HG03520 (cell line): ENCODE data around the gene PALM3.
"Not testable (repeated sequence)": the region's sequence is repeated elsewhere in the genome, so short reads cannot be mapped to it uniquely, and the experiment has no call there.

Experiments
- ATAC-seq: cut with Tn5 transposase; IDR thresholded peaks from one replicate; pipeline ENCODE4 v1.9.1; 2021; ENCODE audit warnings: mild to moderate bottlenecking, moderate library complexity; ENCODE audit not compliant: unreplicated experiment

PALM3 gene

GRCh38 chr19:14061081-14061749, 661 bp downstream of the PALM3 start:
- ATAC-seq = no peak

DNA sequence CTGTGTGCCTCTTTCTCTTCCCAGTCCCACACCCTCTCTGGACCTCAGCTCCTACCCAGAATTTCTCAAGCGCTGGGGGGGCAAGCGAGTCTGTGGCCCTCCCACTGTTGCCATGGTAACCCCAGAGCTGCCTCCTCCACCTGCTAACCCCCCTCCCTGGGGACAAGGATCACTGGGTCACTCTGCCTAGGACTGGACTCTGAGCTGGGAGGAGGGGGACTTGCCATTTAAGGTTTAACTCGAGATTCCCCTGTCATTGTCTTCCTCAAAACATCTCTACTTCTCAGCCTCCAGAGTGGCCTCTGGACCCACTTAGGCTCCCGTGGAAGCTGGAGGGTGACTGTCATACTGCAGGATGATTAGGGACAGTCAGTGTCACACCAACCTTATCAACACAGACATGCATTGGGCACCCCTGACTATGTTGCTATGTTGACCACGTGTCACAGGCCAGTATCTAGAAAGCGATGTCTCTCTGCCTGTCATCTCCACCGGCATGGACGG, 2.2 kb downstream of the PALM3 start:
- ATAC-seq = no peak

DNA sequence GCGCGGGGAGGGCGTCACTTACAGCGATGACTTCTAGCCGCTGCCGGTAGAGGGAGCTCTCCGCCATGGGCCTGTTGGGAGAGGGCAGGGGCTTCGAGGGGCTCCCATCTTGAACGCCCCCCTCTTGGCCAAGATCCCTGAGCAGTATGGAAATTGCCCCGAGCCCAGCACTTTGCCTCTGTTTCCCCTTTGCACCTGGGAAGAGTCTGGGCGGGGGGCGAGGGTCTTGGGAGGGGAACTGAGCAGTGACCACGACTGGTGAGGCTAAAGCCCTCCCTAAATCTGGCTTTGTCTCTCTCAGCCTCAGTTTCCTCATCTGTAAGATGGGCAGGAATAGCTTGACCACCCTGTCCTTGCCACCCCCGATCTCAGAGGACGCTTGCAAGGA, 2.8 kb downstream of the PALM3 start:
- ATAC-seq = no peak

DNA sequence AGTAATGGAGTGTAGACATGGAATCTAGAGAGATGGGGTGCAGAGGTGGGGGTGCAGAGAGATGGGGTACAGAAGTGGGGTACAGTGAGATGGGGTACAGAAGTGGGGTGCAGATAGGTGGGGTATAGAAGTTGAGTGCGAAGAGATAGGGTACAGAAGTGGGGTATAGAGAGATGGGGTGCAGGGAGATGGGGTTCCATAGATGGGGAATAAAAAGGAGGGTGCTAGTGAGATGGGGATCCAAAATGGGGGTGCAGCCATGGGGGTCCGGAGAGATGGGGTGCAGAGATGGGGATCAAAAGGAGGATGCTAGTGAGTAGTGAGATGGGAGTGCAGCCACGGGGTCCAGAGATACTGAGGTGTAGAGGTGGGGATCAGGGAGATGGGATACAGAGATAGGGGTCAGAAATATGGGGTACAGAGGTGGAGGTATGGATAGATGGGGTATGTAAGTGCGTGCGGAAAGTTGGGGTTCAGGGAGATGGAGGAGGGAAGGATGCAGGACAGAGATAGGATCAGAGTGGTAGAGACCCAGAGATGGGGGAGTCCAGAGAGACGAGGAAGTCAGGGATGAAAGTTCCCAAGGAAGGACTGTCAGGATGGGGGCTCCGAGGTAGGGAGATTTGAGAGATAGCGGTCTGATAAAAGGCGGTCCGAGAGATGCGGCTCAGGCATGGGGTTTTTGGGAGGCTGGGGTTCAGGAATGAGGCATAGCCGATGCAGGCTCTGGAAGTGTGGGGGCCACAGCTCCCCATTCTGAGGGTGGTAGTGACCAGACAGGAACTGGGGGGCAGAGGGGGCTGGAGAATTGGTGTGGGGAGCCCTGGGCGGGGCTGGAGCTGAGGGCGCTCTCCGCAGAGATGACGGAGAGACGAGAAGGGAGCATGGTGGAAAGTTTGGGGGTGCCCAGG, 3.4 kb downstream of the PALM3 start:
- ATAC-seq = no peak

DNA sequence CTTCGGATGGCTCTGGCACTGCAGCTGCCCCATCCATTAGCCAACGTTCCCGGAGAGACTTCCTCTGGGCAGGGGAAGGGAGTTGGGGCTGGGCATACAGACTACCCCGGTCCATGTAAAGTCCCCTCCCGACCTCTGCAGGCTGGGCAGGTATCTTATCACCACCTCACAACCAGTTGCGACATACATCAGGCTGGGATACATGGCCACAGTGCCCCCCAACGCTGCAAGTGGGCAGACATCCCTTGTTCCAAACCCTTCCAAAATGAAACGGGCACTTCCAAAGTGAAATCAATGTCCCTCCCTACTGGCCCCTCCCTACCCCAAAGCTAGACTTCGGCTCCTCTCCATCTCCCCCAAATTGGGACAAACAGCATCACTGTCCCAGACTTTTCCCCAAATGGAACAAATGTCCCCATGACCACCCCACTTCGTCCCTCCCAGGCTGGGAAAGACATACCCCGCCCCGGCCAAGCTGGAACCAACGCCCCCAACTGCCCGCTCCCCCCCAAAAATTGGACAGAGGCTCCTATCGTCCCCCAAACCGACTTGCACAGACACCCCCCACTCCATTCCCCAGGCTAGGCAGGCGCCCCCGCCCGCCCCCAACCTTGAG, 5.0 kb downstream of the PALM3 start:
- ATAC-seq = no peak

- no peak for ATAC-seq
Observed at GRCh38 chr19:14056069-14056666, 5.7 kb downstream of the PALM3 start.

DNA sequence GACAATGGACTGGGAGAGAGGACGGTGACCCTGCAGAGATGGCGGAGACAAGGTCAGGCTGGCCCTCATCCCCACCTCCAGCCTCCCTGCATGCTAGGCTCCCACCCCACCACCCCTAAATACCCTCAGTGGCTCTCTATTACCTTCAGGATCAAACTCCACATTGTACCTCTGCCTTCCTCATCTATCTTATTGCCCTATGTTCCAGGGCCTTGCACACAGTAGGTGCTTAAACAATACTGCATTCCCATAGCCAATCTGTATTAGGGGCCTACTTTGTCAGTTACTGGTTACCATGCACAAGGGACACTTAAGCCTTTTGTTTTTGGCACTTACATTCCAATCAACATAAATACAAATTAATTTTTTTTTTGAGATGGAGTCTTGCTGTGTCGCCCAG, 6.5 kb downstream of the PALM3 start:
- ATAC-seq = no peak

DNA sequence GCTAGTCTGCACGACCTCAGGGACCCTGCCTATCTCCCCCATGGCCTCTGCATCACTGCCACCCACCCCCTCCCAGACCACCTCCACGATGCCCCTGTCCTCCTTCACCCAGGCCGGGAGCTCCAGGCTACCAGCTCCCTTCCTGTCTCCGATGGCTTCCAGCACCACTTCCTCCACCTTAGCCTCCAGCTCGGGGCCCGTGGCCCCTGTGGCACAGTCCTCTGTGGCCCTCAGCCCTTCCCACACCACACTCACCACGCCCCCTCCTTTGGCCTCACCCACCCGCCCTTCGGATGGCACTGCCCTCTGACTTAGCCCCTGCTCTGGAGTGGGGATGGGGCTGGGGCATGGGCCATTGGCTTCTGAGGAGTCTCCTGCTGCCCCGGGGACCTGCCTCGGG, 7.2 kb downstream of the PALM3 start:
- ATAC-seq = no peak

DNA sequence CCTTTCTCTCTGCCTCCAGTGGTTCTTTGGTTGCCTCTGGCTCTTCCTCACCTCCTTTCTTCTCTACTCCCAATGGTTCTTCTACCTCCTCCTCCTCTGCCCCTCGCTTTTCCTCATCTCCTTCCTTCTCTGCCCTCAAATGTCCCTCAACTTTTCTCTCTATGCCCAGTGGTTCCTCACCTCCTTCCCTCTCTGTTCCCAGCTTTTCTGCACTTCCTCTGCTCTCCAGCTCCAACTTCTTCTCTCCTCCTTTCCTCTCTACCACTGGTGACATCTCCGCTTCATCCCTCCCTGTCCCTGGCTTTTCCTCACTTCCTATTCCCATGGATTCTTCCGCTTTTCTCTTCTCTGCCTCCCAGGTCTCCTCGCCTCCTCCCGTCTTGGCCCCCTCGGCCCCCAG, 7.8 kb downstream of the PALM3 start:
- ATAC-seq = no peak

DNA sequence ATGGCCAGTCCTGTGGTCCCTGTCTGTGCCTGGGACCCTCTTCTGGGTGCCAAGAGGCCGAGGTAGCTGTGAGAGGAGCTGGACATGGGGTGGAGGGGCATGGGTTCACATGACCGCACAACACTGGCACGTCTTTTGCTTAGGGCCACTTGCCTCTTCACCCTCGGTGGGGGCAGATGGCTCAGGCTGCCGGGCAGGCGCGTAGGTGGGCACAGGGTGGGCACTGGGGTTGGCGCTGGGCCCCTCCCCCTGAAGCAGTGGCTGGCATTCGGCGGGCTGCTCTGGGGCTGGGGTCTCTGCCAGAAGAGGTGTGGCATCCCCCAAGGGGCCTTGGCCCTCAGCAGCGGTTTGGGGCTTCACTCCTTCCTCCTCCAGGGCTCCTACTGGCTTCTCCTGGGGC, 8.4 kb downstream of the PALM3 start:
- no peak for ATAC-seq

DNA sequence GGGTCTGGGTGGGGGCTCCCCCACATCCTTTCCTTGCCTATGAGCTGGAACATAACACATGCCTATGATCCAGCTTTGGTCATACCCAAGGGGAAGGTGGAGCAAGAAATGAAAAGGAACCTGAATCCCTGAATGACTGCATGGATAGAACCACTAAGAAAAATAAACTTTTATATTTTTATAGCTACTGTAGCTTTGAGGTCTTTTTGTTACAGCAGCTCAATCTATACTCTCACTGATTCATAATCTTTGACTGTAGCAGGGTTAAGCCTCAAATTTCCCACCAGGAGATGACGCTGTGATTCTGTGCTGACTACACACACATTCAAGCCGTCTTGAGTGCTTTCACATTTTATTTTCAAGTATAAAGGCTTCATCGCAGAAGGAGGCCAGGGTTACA, 8.8 kb downstream of the PALM3 start:
- ATAC-seq = no peak

- ATAC-seq = no peak
Observed at GRCh38 chr19:14052470-14052869, 9.4 kb downstream of the PALM3 start.

- no peak for ATAC-seq
Observed at GRCh38 chr19:14051980-14052379, 9.9 kb downstream of the PALM3 start.

GRCh38 chr19:14050961-14051360, 10.9 kb downstream of the PALM3 start:
- ATAC-seq = not testable (repeated sequence)

DNA sequence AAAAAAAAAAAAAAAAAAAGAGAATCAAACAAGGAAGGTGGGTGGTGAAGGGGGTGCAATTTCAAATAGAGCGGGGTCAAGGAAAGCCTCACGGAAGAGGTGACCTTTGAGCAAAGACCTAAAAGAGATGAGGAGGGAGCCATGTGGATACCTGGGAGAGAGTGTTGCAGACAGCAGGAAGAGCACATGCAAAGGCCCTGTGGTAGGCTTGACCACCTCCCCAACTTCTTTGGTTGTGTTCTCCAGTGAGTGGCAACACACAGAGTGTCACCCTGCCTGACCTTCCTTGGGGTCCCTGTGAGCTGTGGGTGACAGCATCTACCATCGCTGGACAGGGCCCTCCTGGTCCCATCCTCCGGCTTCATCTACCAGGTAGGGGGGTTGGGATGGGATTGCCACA, 11.4 kb downstream of the PALM3 start:
- ATAC-seq = no peak

DNA sequence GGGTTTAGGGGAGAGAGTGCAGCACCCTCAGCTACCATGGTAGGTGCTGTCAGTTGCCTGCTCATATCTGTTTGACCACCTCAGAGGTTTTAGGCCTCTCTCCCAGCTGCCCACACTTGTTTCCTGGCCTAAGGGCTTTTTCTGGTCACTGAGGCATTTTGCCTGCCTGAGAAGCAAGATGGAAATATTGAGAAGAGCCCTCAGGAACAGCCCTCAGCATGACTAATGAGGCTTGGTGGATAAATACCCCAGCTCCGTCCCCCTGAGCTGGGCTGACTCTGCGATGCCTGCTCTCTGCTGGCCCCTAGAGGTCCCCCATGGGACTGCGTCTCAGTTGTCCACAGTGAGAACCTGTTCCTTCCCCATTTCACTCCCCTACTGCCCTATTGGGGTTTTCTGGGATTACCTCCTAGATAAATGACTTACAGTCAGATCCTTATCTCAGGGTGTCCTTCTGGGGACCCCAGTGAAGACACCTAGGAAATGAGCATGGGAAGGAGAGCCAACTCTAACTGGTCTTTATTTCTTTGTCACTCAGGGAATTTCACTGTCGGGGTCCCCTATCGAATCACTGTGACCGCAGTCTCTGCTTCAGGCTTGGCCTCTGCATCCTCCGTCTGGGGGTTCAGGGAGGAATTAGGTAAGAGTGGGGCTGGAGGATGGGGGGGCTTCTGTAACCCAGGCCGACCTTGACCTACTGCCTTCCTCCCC, 13.3 kb downstream of the PALM3 start:
- no peak for ATAC-seq

DNA sequence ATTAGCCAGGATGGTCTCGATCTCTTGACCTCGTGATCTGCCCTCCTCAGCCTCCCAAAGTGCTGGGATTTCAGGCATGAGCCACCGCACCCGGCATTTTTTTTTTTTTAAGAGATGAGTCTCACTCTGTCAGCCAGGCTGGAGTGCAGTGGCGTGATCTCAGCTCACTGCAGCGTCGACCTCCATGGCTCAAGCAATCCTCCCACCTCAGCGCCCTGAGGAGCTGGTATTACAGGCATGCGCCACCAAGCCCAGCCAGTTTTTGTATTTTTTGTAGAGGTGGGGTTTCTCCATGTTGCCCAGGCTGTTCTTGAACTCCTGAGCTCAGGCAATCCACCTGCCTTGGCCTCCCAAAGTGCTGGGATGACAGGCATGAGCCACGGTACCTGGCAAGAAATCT, 14.0 kb downstream of the PALM3 start:
- ATAC-seq = not testable (repeated sequence)

DNA sequence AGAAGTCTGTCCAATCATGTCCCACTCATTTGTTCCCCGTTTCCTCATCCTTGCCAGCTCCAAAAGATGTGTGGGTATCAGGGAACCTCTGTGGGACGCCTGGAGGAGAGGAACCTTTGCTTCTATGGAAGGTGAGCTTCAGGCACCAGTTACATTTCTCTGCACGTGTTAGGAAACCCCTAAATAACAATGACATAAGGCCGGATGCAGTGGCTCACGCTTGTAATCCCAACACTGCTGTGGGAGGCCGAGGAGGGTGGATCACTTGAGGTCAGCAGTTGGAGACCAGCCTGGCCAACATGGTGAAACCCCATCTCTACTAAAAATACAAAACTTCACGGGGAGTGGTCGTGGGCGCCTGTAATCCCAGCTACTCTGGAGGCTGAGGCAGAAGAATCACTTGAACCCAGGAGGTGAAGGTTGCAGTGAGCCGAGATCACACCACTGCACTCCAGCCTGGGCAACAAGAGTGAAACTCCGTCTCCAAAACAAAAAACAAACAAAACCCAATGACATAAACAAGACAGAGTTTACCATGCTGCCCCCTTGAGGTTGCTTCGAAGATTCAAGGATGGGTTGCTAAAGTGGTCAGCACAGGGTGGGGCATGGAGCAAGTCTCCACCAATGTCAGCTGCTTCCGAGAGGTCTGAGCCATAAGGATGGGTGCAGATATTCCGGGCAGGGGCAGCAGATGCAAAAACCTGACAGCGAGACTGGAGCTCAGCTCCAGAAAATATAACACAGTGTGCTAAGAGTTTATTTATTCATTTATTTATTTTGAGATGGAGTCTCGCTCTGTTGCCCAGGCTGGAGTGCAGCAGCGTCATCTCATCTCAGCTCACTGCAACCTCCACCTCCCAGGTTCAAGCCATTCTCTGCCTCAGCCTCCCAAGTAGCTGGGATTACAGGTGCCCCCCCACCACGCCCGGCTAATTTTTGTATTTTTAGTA, 18.9 kb downstream of the PALM3 start:
- not testable (repeated sequence) for ATAC-seq

GRCh38 chr19:14039181-14039580, 22.7 kb downstream of the PALM3 start:
- ATAC-seq = no peak

GRCh38 chr19:14035706-14036105, 26.2 kb downstream of the PALM3 start:
- ATAC-seq = no peak
